ENCODE measurements around the gene MAT1A. TPM values are rescaled to one million over a fixed set of nuclear protein-coding genes. Genes with fewer than 3 reads are reported as not detected.

Gene MAT1A
- total and polyA plus RNA-seq, 9 of the 15 experiments (the other 6 are each of a cell fraction or from before 2014, with no cell fraction given) = 0.03 to 0.30 (median 0.11) TPM; not detected in 2

- TF ChIP-seq ZBTB11 (CRISPR knock-in tag; IDR thresholded peaks at IDR 0.05) (no peak), MXI1 (IDR thresholded peaks at IDR 0.05; ENCODE audit: low read depth, low read length) (no peak), VEZF1 (CRISPR knock-in tag; IDR thresholded peaks at IDR 0.05) (peak; percentile 25; the same call in 1 of the 2 replicates), ZNF140 (CRISPR knock-in tag; IDR thresholded peaks at IDR 0.05) (no peak), CEBPB (tag; IDR thresholded peaks at IDR 0.05) (peak; percentile 56), STAG1 (CRISPR knock-in tag; IDR thresholded peaks at IDR 0.05; ENCODE audit: borderline replicate concordance) (no peak), ZNF324 (CRISPR knock-in tag; IDR thresholded peaks at IDR 0.05) (no peak), EHMT2 (IDR thresholded peaks at IDR 0.05) (no peak), ZNF232 (CRISPR knock-in tag; IDR thresholded peaks at IDR 0.05) (no peak), HES1 (IDR thresholded peaks at IDR 0.05; ENCODE audit: low read depth) (no peak), ZEB2 (IDR thresholded peaks at IDR 0.05) (no peak), ZBTB9 (CRISPR knock-in tag; IDR thresholded peaks at IDR 0.05) (no peak), THRA (IDR thresholded peaks at IDR 0.05) (no peak), EZH2 (IDR thresholded peaks at IDR 0.05; ENCODE audit: borderline replicate concordance, low read depth, low read length) (no peak), PML (IDR thresholded peaks at IDR 0.05; ENCODE audit: low read length) (no peak), ILK (tag; IDR thresholded peaks at IDR 0.05; ENCODE audit: borderline replicate concordance, low read depth) (no peak)
These were observed 28.9 kb downstream of the MAT1A start (continued) for GRCh38 chr10:80260295-80261243.

All from K562 (cell line).